ENCODE measurements around the gene CPD.

Gene CPD

GRCh38 chr17:30503558-30503957 lies 124.8 kb downstream of the CPD start:
- H3K9me3 ChIP-seq (ENCODE audit: control insufficient read depth, insufficient read depth, low read length): no peaks in the 10 kb centered on the region; the same call in 1 of the 2 replicates
- no peak overlapping the region for H3K9ac ChIP-seq (ENCODE audit: low read depth, low read length)
- no peaks in the 10 kb centered on the region for H3K4me1 ChIP-seq (ENCODE audit: insufficient read depth, low read length)
- H3K36me3 ChIP-seq (ENCODE audit: insufficient read depth, low read length): peaks cover 3% of the 10 kb centered on the region; the same call in 1 of the 2 replicates

- H3K9me3 ChIP-seq (ENCODE audit: control insufficient read depth, insufficient read depth, low read length): no peaks in the 10 kb centered on the region; the same call in 1 of the 2 replicates
- H3K4me1 ChIP-seq (ENCODE audit: insufficient read depth, low read length): no peaks in the 10 kb centered on the region
- no peak overlapping the region for H3K9ac ChIP-seq (ENCODE audit: low read depth, low read length)
- peaks cover 3% of the 10 kb centered on the region; the same call in 1 of the 2 replicates for H3K36me3 ChIP-seq (ENCODE audit: insufficient read depth, low read length)
Measured at GRCh38 chr17:30505868-30506417, 127.2 kb downstream of the CPD start.

GRCh38 chr17:30506481-30506880 lies 127.8 kb downstream of the CPD start:
- Histone ChIP-seq H3K4me1 (ENCODE audit: insufficient read depth, low read length) (no peaks in the 10 kb centered on the region), H3K36me3 (ENCODE audit: insufficient read depth, low read length) (no peaks in the 10 kb centered on the region; the same call in 1 of the 2 replicates), H3K9ac (ENCODE audit: low read depth, low read length) (no peak overlapping the region), H3K9me3 (ENCODE audit: control insufficient read depth, insufficient read depth, low read length) (no peaks in the 10 kb centered on the region; the same call in 1 of the 2 replicates)

- Histone ChIP-seq H3K9me3 (ENCODE audit: control insufficient read depth, insufficient read depth, low read length) (no peaks in the 10 kb centered on the region), H3K4me1 (ENCODE audit: insufficient read depth, low read length) (no peaks in the 10 kb centered on the region), H3K9ac (ENCODE audit: low read depth, low read length) (no peak overlapping the region), H3K36me3 (ENCODE audit: insufficient read depth, low read length) (peaks cover 5% of the 10 kb centered on the region)
Measured at GRCh38 chr17:30513346-30513745, 134.6 kb downstream of the CPD start.

GRCh38 chr17:30514895-30515596 lies 136.3 kb downstream of the CPD start:
- Histone ChIP-seq H3K36me3 (ENCODE audit: insufficient read depth, low read length) (peaks cover 10% of the 10 kb centered on the region), H3K9me3 (ENCODE audit: control insufficient read depth, insufficient read depth, low read length) (no peaks in the 10 kb centered on the region), H3K4me1 (ENCODE audit: insufficient read depth, low read length) (no peaks in the 10 kb centered on the region), H3K9ac (ENCODE audit: low read depth, low read length) (no peak overlapping the region)

GRCh38 chr17:30517786-30518185 lies 139.1 kb downstream of the CPD start:
- Histone ChIP-seq H3K36me3 (ENCODE audit: insufficient read depth, low read length) (peaks cover 22% of the 10 kb centered on the region), H3K4me1 (ENCODE audit: insufficient read depth, low read length) (no peaks in the 10 kb centered on the region), H3K9ac (ENCODE audit: low read depth, low read length) (no peak overlapping the region), H3K9me3 (ENCODE audit: control insufficient read depth, insufficient read depth, low read length) (peaks cover 6% of the 10 kb centered on the region; the same call in 1 of the 2 replicates)

- Histone ChIP-seq H3K36me3 (ENCODE audit: insufficient read depth, low read length) (peaks cover 22% of the 10 kb centered on the region), H3K9ac (ENCODE audit: low read depth, low read length) (no peak overlapping the region), H3K4me1 (ENCODE audit: insufficient read depth, low read length) (no peaks in the 10 kb centered on the region), H3K9me3 (ENCODE audit: control insufficient read depth, insufficient read depth, low read length) (peaks cover 6% of the 10 kb centered on the region; the same call in 1 of the 2 replicates)
Measured at GRCh38 chr17:30519166-30519565, 140.4 kb downstream of the CPD start.
